Retinal pigment epithelial cell (primary cell): Measurements from ENCODE around the gene SRPRA.
"Not testable (repeated sequence)": the region's sequence is repeated elsewhere in the genome, so short reads cannot be mapped to it uniquely, and the experiment has no call there.

Source experiments
- DNase-seq: peaks from one replicate; pipeline ENCODE4 v3.0.0-alpha.2; 2010; ENCODE audit warnings: low read depth
- H3K4me3 ChIP-seq: 2 replicates; pipeline ENCODE4 v1.5.1; 2011; ENCODE audit warnings: mild to moderate bottlenecking, low read length, control low read depth, moderate library complexity
- CTCF ChIP-seq: conservative IDR thresholded peaks from 2 replicates; pipeline ENCODE4 v1.5.1; 2011; ENCODE audit warnings: low read depth, low read length, control low read depth, inconsistent platforms

The SRPRA gene

GRCh38 chr11:126257764-126258163, 10.9 kb downstream of the SRPRA start:
- DNase-seq = no peak
- H3K4me3 ChIP-seq = no peak overlapping the region
- TF ChIP-seq CTCF = no peak

GRCh38 chr11:126257144-126257543, 11.6 kb downstream of the SRPRA start:
- no peak overlapping the region for H3K4me3 ChIP-seq
- TF ChIP-seq CTCF = no peak
- DNase-seq = no peak

DNA sequence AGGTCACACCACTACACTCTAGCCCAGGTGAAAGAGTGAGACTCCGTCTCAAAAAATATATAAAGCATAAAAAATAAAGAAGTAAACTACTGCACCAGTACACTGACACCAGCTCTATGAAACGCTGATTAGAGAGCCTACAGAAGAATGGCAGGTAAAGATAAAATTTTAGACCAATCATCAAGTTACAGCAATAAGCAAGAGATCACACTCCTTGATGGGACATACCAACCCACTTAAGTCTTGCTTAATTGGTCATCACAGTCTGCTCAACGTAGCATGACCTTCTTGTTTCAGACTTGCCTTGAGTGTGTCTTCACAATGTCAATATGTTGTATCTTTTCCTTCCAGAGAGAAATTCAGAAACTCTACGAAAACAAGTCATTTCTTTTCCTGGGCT, 12.5 kb downstream of the SRPRA start:
- no peak for DNase-seq
- no peak overlapping the region for H3K4me3 ChIP-seq
- no peak for TF ChIP-seq CTCF

DNA sequence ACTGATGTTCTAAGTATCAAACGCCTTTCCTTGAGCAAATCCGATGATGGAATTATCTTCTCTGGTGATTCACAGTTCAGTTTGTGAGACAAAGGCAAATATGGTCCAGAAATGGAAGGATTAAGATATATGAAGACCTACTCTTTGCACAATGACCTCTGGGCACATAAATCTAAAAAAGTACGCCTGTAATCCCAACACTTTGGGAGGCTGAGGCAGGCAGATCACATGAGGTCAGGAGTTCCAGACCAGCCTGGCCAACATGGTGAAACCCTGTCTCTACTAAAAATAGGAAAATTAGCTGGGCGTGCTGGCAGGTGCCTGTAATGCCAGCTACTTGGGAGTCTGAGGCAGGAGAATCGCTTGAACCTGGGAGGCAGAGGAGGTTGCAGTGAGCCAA, 13.2 kb downstream of the SRPRA start:
- not testable (repeated sequence) for DNase-seq, H3K4me3 ChIP-seq

GRCh38 chr11:126254819-126255218, 13.9 kb downstream of the SRPRA start:
- no peak for TF ChIP-seq CTCF
- DNase-seq = no peak
- no peak overlapping the region for H3K4me3 ChIP-seq

DNA sequence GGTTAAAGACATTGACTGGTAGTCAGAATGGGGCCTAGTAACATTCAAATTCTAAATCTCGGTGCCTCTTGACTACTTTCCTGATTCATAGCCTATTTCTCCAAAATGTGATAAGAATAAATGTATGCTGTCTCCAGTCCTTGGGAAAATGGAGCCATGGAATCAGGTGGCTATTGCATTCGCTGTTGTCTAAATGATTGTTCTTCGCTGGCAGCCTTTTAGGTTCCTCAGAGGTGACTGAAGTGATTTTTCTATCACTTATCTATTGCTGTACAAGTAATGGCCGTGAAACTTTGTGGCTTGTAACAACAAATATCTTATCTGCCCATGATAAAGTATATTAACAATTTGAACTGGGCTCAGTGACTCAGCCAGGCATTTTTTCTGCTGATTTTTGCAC, 15.4 kb downstream of the SRPRA start:
- H3K4me3 ChIP-seq = no peak overlapping the region
- no peak for DNase-seq
- TF ChIP-seq CTCF = no peak

DNA sequence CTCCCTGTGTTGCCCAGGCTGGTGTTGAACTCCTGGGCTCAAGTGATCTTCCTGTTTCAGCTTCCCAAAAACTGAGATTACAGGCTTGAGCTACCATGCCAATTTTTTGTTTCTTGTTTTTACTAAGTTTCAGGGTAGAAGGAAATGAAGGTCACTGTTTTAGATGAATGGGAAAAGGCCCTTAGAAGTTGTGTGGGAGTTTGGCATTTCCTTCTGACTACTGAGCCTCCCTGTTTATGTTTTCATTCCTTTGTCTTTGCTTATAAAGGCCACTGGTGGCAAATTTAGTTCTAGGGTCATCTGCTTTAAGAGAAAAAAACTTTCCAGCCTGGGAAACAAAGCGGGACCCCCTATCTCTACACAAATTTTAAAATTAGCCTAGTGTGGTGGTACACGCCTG, 22.1 kb downstream of the SRPRA start:
- no peak for TF ChIP-seq CTCF
- DNase-seq = no peak
- H3K4me3 ChIP-seq = no peak overlapping the region

DNA sequence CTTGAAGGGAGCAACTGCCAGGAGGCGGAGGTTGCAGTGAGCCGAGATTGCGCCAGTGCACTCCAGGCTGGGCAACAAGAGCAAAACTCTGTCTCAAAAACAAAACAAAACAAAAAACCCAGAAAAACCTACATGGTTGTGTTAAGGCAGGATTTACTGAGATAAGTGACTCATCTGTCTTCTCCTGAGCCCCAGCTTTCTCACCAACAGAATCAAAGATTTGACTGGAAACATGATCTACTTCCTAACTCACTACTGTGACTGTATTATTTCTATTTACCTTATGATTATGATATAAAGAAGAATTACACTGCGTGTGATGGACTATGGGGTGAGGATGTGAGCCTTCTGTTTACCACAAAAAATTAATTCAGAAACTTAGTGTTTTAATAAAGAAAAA, 35.3 kb downstream of the SRPRA start:
- no peak for TF ChIP-seq CTCF
- H3K4me3 ChIP-seq = no peak overlapping the region
- DNase-seq = no peak
